GM23338 (cell line): ENCODE results near the gene LIMCH1. TPM values are rescaled to one million over a fixed set of nuclear protein-coding genes. Genes with fewer than 3 reads are reported as not detected.

Experiments used
- ATAC-seq: fragments of 200-7000 bp; cut with Tn5 transposase; 3 replicates; pipeline ENCODE4 v1.9.1; 2020
- DNase-seq: peaks from one replicate; pipeline ENCODE4 v3.0.0-alpha.2; 2015; ENCODE audit warnings: low spot score
- H2AFZ ChIP-seq: fragments of 200-600 bp; sonication (generic); 2 replicates; pipeline ENCODE4 v1.8.0; 2016; ENCODE audit warnings: antibody characterized with exemption, mild to moderate bottlenecking, moderate library complexity
- H3F3A ChIP-seq: fragments of 200-600 bp; sonication (generic); replicated peaks from 2 replicates; pipeline ENCODE4 v1.8.0; 2017; ENCODE audit warnings: antibody characterized with exemption, mixed run types, low read depth
- H3K27ac ChIP-seq: fragments of 200-600 bp; sonication (generic); 2 replicates; pipeline ENCODE4 v1.6.1; 2016; ENCODE audit warnings: low read depth
- H3K27me3 ChIP-seq: fragments of 200-600 bp; sonication (generic); 2 replicates; pipeline ENCODE4 v1.8.0; 2016; ENCODE audit warnings: mild to moderate bottlenecking, mixed run types, moderate library complexity; ENCODE audit not compliant: insufficient read depth
- H3K36me3 ChIP-seq: fragments of 200-600 bp; sonication (generic); 2 replicates; pipeline ENCODE4 v1.8.0; 2016; ENCODE audit warnings: mild to moderate bottlenecking; ENCODE audit not compliant: insufficient read depth
- H3K4me1 ChIP-seq: fragments of 200-600 bp; sonication (generic); 2 replicates; pipeline ENCODE4 v1.8.0; 2016; ENCODE audit warnings: mild to moderate bottlenecking, moderate library complexity; ENCODE audit not compliant: insufficient read depth
- H3K4me2 ChIP-seq: fragments of 200-600 bp; sonication (generic); 2 replicates; pipeline ENCODE4 v1.7.1; 2017; ENCODE audit warnings: mixed run types
- H3K4me3 ChIP-seq: fragments of 200-600 bp; sonication (generic); 2 replicates; pipeline ENCODE4 v1.6.1; 2016; ENCODE audit warnings: mixed run types
- H3K79me2 ChIP-seq: fragments of 200-600 bp; sonication (generic); replicated peaks from 2 replicates; pipeline ENCODE4 v1.8.0; 2017; ENCODE audit warnings: mild to moderate bottlenecking; ENCODE audit not compliant: insufficient read depth
- H3K9me2 ChIP-seq: fragments of 200-600 bp; sonication (generic); 2 replicates; pipeline ENCODE4 v1.8.0; 2017; ENCODE audit not compliant: insufficient read depth
- H4K20me1 ChIP-seq: fragments of 200-600 bp; sonication (generic); replicated peaks from 2 replicates; pipeline ENCODE4 v1.8.0; 2017; ENCODE audit warnings: mild to moderate bottlenecking; ENCODE audit not compliant: insufficient read depth
- H3K27ac Mint-ChIP-seq: 2 replicates; pipeline ENCODE4 v1.8.0; 2020; ENCODE audit warnings: inconsistent platforms, mild to moderate bottlenecking, moderate library complexity, mixed read lengths
- H3K27me3 Mint-ChIP-seq: 3 replicates; pipeline ENCODE4 v1.8.0; 2022; ENCODE audit warnings: low read depth, mild to moderate bottlenecking, moderate library complexity, mixed read lengths, inconsistent platforms; ENCODE audit not compliant: insufficient read depth, poor library complexity
- H3K36me3 Mint-ChIP-seq: 3 replicates; pipeline ENCODE4 v1.8.0; 2021; ENCODE audit warnings: low read depth, mild to moderate bottlenecking, inconsistent platforms, moderate library complexity, mixed read lengths
- H3K4me1 Mint-ChIP-seq: 3 replicates; pipeline ENCODE4 v1.8.0; 2020; ENCODE audit warnings: mild to moderate bottlenecking, inconsistent platforms, mixed read lengths
- H3K4me3 Mint-ChIP-seq: 3 replicates; pipeline ENCODE4 v1.8.0; 2021; ENCODE audit warnings: moderate library complexity, mild to moderate bottlenecking, inconsistent platforms, mixed read lengths
- H3K9me3 Mint-ChIP-seq: 3 replicates; pipeline ENCODE4 v1.8.0; 2020; ENCODE audit warnings: moderate library complexity, mild to moderate bottlenecking, inconsistent platforms, mixed read lengths
- CREB1 ChIP-seq: fragments of 250-450 bp; sonication (Bioruptor Pico); IDR thresholded peaks from 2 replicates; pipeline ENCODE4 v1.5.0; 2020; ENCODE audit warnings: low read depth, mild to moderate bottlenecking, moderate library complexity
- CTCF ChIP-seq, 2 experiments: fragments of 200-600 bp in 1 of 2; sonication (generic) in 1 of 2; conservative IDR thresholded peaks; 2 replicates each; pipeline versions ENCODE4 v1.5.1 to v1.6.1; 2016 to 2017; ENCODE audit warnings: antibody characterized with exemption in 2 of 2, low read depth in 2 of 2, mild to moderate bottlenecking in 2 of 2, moderate library complexity in 1 of 2
- ETS1 ChIP-seq: IDR thresholded peaks from 2 replicates; pipeline ENCODE4 v1.6.1; 2016; ENCODE audit warnings: antibody characterized with exemption
- EZH2 ChIP-seq: fragments of 200-600 bp; sonication (generic); IDR thresholded peaks from one replicate; pipeline ENCODE4 v1.8.0; 2017; ENCODE audit warnings: antibody characterized with exemption, mild to moderate bottlenecking, low read depth; ENCODE audit not compliant: unreplicated experiment
- EZH2phosphoT487 ChIP-seq: fragments of 200-600 bp; sonication (generic); IDR thresholded peaks from one replicate; pipeline ENCODE4 v1.8.1; 2018; ENCODE audit warnings: antibody characterized with exemption; ENCODE audit not compliant: unreplicated experiment
- JUNB ChIP-seq: IDR thresholded peaks from one replicate; pipeline ENCODE4 v1.6.1; 2016; ENCODE audit warnings: antibody characterized with exemption; ENCODE audit not compliant: unreplicated experiment
- NANOG ChIP-seq: IDR thresholded peaks from 2 replicates; pipeline ENCODE4 v1.6.1; 2016; ENCODE audit warnings: antibody characterized with exemption, borderline replicate concordance
- POLR2AphosphoS5 ChIP-seq: IDR thresholded peaks from 2 replicates; pipeline ENCODE4 v1.6.1; 2016; ENCODE audit warnings: antibody characterized with exemption, low read depth
- ZNF114 ChIP-seq: fragments of 250-450 bp; sonication (Bioruptor Pico); IDR thresholded peaks from 2 replicates; pipeline ENCODE4 v1.5.0; 2020; ENCODE audit warnings: mild to moderate bottlenecking, moderate library complexity
- ZNF331 ChIP-seq: fragments of 250-450 bp; sonication (Bioruptor Pico); IDR thresholded peaks from 2 replicates; pipeline ENCODE4 v1.5.0; 2020; ENCODE audit warnings: low read depth, mild to moderate bottlenecking, moderate library complexity
- ZNF462 ChIP-seq: fragments of 250-450 bp; sonication (Bioruptor Pico); IDR thresholded peaks from 2 replicates; pipeline ENCODE4 v1.5.0; 2020; ENCODE audit warnings: mild to moderate bottlenecking, moderate library complexity
- polyA plus RNA-seq: library from polyadenylated mRNA; unstranded; fragments of >200 nt; fragmentation: Nextera tagmentation; extraction: Ambion mirVana; gene quantifications from 2 replicates; pipeline ENCODE4 v1.2.1, GENCODE V29; 2016
- total RNA-seq: library from RNA; depleted of rRNA; stranded (reverse); fragments of >200 nt; shearing (Covaris generic); gene quantifications from 2 replicates; pipeline ENCODE4 v1.2.3, GENCODE V29; 2014

Gene LIMCH1
- total and polyA plus RNA-seq, 2 experiments from 2014 or later = 1.5 TPM

GRCh38 chr4:41559940-41560516 lies 22.1 kb downstream of the LIMCH1 start:
- H3K27ac Mint-ChIP-seq = no peak overlapping the region
- no peaks in the 10 kb centered on the region; the same call in 2 of the 3 replicates for H3K9me3 Mint-ChIP-seq
- peak overlapping the region; percentile 47; the same call in 1 of the 2 replicates for H2AFZ ChIP-seq
- no peak overlapping the region for H3K27ac ChIP-seq
- no peaks in the 10 kb centered on the region for H3K27me3 ChIP-seq
- H3K36me3 ChIP-seq = no peaks in the 10 kb centered on the region
- no peaks in the 10 kb centered on the region for H3K9me2 ChIP-seq
- TF ChIP-seq JUNB (no peak), ZNF331 (CRISPR knock-in tag) (no peak), EZH2 (no peak), CTCF (conservative IDR thresholded peaks at IDR 0.05; ENCODE audit: low read depth in 2 of 2) (no peak), ZNF114 (CRISPR knock-in tag) (no peak), POLR2AphosphoS5 (no peak), EZH2phosphoT487 (no peak), ZNF462 (CRISPR knock-in tag) (no peak), NANOG (no peak), ETS1 (no peak), CREB1 (CRISPR knock-in tag) (no peak)
- DNase-seq = no peak
- no peaks in the 10 kb centered on the region for H4K20me1 ChIP-seq
- H3K36me3 Mint-ChIP-seq = no peaks in the 10 kb centered on the region
- H3K27me3 Mint-ChIP-seq = peaks cover 3% of the 10 kb centered on the region
- no peaks in the 10 kb centered on the region for H3K4me1 ChIP-seq
- H3K79me2 ChIP-seq = no peaks in the 10 kb centered on the region
- no peak overlapping the region for H3K4me3 Mint-ChIP-seq
- H3K4me2 ChIP-seq = no peak overlapping the region
- H3K4me1 Mint-ChIP-seq = peaks cover 3% of the 10 kb centered on the region; the same call in 2 of the 3 replicates
- ATAC-seq = peak; percentile 53
- H3F3A ChIP-seq = no peaks in the 10 kb centered on the region
- H3K4me3 ChIP-seq = no peak overlapping the region
